Measurements from ENCODE around the gene RTP2. TPM values are rescaled to one million over a fixed set of nuclear protein-coding genes. Genes with fewer than 3 reads are reported as not detected.

RTP2 gene
- total RNA-seq, 1 experiment from 2014 or later = not detected

GRCh38 chr3:187722206-187722612, 19.9 kb upstream of the RTP2 start:
- peaks cover 10% of the 10 kb centered on the region for H3K36me3 ChIP-seq (ENCODE audit: control insufficient read depth, insufficient read depth, low read length)
- no peak overlapping the region for H3K27ac ChIP-seq (ENCODE audit: low read length)
- no peak for TF ChIP-seq SIN3A (IDR thresholded peaks at IDR 0.05; ENCODE audit: borderline replicate concordance, insufficient read depth, low read depth, low read length)
- TF ChIP-seq REST (IDR thresholded peaks at IDR 0.05; ENCODE audit: insufficient read depth in 1 of 2, low read depth in 2 of 2, low read length in 1 of 2) = no peak
- TF ChIP-seq TCF7L2 (IDR thresholded peaks at IDR 0.05; ENCODE audit: low read depth, low read length) = no peak
- TF ChIP-seq, protein P1, sequence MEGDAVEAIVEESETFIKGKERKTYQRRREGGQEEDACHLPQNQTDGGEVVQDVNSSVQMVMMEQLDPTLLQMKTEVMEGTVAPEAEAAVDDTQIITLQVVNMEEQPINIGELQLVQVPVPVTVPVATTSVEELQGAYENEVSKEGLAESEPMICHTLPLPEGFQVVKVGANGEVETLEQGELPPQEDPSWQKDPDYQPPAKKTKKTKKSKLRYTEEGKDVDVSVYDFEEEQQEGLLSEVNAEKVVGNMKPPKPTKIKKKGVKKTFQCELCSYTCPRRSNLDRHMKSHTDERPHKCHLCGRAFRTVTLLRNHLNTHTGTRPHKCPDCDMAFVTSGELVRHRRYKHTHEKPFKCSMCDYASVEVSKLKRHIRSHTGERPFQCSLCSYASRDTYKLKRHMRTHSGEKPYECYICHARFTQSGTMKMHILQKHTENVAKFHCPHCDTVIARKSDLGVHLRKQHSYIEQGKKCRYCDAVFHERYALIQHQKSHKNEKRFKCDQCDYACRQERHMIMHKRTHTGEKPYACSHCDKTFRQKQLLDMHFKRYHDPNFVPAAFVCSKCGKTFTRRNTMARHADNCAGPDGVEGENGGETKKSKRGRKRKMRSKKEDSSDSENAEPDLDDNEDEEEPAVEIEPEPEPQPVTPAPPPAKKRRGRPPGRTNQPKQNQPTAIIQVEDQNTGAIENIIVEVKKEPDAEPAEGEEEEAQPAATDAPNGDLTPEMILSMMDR (IDR thresholded peaks at IDR 0.05) = no peak
- no peaks in the 10 kb centered on the region for H3K9me3 ChIP-seq (ENCODE audit: control insufficient read depth, insufficient read depth, low read depth, low read length)
- ChIA-PET POLR2A (no interaction called here), CTCF (no interaction called here)
- no peaks in the 10 kb centered on the region for H3K27me3 ChIP-seq (ENCODE audit: control insufficient read depth, insufficient read depth, low read length)
- no peak for ATAC-seq
- H3K4me1 ChIP-seq (ENCODE audit: control insufficient read depth, insufficient read depth, low read length) = no peaks in the 10 kb centered on the region
- in situ Hi-C loops (cut with HindIII; ENCODE audit: low pct_unique_long_range_greater_than_20kb, low sequenced_read_pairs) = no loop called here
- BruUV-seq (replicated peaks) = no TSS peak
- no peak for DNase-seq (ENCODE audit: low read depth, low spot score)
- H3K4me3 ChIP-seq (ENCODE audit: low read depth in 2 of 2, low read length in 2 of 2) = no peak overlapping the region
- intact Hi-C loops (cut with micrococcal nuclease; ENCODE audit: unreplicated experiment) = no loop called here

GRCh38 chr3:187721055-187721454, 18.7 kb upstream of the RTP2 start:
- in situ Hi-C loops (cut with HindIII; ENCODE audit: low pct_unique_long_range_greater_than_20kb, low sequenced_read_pairs) = no loop called here
- no peak for DNase-seq (ENCODE audit: low read depth, low spot score)
- no peaks in the 10 kb centered on the region for H3K4me1 ChIP-seq (ENCODE audit: control insufficient read depth, insufficient read depth, low read length)

More at GRCh38 chr3:187721055-187721454, 18.7 kb upstream of the RTP2 start:
- ATAC-seq = no peak
- no TSS peak for BruUV-seq (replicated peaks)
- H3K36me3 ChIP-seq (ENCODE audit: control insufficient read depth, insufficient read depth, low read length) = peaks cover 10% of the 10 kb centered on the region
- POLR2A ChIA-PET = no interaction called here
- no peak overlapping the region for H3K27ac ChIP-seq (ENCODE audit: low read length)
- no peak overlapping the region for H3K4me3 ChIP-seq (ENCODE audit: low read depth in 2 of 2, low read length in 2 of 2)
- no peaks in the 10 kb centered on the region for H3K9me3 ChIP-seq (ENCODE audit: control insufficient read depth, insufficient read depth, low read depth, low read length)
- CTCF ChIA-PET = interaction anchor here (1.1 kb wide), 1 partner anchor 501 kb away, joined by 4 read pairs; no protein-coding TSS in a partner anchor
- intact Hi-C loops (cut with micrococcal nuclease; ENCODE audit: unreplicated experiment) = no loop called here
- no peaks in the 10 kb centered on the region for H3K27me3 ChIP-seq (ENCODE audit: control insufficient read depth, insufficient read depth, low read length)
- no peak for TF ChIP-seq POLR2AphosphoS5 (IDR thresholded peaks at IDR 0.05; ENCODE audit: low read depth, low read length)
- no peak for TF ChIP-seq REST (IDR thresholded peaks at IDR 0.05; ENCODE audit: insufficient read depth in 1 of 2, low read depth in 2 of 2, low read length in 1 of 2)
